Activated gamma-delta T cell (primary cell): ENCODE measurements around the gene OXSR1.
A peak's percentile ranks its signal among the peaks of the same experiment; 100 is the strongest.

Experiments
- DNase-seq: peaks from one replicate; lab custom pipeline; 2025; lab: John Stamatoyannopoulos, UW
- total RNA-seq, 2 donors: gene quantifications; one replicate each; lab custom pipeline; 2026; lab: John Stamatoyannopoulos, UW

OXSR1 gene
- total RNA-seq = 103 to 105 reads per million in 2 donors

DNA sequence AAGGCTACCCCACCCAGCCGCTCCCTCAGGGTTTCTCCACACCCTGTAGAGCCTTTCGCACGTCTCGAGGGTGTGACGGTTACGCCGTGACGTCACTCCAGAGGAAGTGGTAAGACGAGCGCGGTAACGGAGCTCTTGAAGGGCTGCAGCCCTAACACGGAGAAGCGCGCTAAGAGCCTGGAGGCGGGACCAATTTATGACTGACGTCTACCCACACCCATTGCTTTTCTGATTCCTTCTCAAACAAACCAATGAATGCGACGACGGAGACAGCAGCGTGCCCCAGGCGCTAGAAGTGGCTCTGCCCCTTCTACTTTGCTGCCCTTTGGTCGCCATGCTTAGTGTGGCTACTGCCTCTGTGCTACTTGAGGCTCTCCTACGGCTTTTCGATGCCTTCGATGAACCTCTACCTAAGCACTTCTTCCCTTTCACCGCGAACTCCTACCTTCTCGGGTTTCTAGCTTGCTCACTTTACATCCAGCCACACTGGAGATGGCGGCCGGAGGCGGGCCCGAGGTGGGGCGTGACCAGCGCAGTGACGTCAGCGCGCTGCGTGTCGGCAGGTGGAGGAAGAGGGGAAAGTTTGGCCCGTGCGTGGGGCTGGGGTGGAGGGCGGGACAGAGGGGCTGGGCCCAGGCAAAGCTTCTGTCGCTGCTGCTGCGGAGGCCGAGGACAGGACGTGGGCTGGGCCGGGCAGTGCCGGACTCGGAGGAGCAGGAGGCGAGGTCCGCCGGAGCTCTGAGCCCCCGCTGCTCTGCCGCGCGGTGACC, at the start of gene OXSR1:
Gene OXSR1 (plus strand): TSS at position 586 of the 770 bp plus-strand sequence. CDS start 340 bp downstream, outside the sequence.
- peak; percentile 90 for DNase-seq

DNA sequence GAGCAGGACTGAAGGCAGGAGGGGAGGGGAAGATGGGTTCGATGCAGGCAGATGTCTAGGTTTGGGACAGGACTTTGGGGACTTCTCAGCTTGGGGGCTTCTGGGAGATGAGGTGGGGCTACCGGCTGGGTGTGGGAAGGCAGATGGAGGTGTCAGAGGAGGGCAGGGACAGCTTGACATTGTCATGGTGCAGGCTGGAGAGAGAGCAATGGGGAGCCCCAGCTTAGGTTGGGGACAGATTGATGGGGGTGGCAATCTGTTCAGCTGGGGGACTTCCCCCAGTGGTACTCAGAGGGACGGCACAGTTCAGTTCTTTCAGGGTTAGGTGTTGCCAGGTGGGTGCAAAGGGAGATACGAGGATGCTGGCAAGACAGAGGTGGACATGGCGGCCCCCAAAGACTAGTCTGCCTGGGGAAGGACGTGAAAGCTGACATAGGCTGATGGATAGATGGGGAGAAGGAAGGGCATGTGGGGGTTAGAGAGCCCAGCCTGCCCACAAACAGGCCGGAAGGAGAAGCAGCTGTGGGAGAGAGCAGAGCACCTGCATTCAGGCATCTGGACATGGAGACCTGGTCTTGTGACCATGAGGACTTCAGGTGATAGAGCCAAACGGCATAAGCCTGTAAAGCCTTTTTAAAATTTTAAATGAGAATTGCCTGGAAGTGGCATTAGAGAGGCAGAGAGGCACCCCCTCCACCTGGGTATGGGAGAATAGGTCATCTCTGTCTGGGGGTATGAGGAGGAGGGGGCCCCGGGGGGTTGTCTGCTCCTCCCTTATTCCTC, 49.5 kb upstream of the OXSR1 start:
- DNase-seq = no peak

DNA sequence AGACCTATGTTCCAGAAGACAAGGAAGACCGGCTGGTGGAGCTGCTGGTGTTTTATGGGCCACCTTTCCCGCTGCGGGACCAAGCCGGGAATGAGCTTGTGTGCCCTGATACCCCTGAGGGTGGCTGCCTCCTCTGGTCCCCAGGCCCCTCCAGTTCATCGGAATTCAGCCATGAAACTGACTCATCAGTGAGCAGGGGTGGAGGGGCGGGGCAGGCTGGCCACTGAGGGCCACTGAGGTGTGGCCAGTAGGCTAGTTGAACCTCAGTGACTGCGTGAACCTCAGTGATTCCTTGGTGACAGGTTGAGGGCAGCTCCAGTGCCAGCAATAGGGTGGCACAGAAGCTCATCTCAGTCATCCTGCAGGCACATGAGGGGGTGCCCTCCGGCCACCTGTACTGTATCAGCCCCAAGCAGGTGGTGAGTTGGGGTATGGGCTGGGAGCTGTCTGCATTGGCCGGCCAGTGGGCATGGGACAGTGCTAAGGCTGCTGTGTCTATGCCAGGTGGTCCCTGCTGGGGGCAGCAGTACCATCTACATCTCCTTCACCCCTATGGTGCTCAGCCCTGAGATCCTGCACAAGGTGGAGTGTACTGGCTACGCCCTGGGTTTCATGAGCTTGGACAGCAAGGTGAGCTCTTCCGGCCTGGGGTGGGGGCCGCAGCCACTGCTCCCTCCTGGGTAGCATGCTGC, 48.7 kb upstream of the OXSR1 start:
- no peak for DNase-seq

DNA sequence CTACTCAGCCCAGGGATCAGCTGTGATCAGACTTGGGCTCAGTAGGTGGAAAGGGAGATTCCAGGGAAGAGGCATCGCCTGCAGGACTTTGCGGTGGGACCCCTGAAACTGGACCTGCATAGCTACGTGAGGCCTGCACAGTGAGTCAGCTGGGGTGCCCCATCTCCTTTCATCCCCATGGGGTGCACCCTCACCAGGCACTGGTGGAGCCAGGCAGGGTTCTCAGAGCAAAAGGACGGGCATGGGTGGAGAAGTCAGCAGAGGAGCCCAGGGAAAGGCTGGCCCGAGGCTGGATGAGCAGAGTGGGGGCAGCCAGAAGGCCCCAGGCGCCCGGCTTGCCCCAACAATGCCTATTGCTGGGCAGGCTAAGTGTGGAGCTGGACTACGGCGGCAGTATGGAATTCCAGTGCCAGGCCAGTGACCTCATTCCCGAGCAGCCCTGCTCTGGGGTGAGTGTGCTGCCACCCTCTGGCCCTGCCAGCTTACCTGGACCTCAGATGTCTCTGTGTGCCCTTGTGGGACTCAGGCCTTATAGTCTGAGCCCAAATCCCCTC, 48.1 kb upstream of the OXSR1 start:
- DNase-seq = no peak

DNA sequence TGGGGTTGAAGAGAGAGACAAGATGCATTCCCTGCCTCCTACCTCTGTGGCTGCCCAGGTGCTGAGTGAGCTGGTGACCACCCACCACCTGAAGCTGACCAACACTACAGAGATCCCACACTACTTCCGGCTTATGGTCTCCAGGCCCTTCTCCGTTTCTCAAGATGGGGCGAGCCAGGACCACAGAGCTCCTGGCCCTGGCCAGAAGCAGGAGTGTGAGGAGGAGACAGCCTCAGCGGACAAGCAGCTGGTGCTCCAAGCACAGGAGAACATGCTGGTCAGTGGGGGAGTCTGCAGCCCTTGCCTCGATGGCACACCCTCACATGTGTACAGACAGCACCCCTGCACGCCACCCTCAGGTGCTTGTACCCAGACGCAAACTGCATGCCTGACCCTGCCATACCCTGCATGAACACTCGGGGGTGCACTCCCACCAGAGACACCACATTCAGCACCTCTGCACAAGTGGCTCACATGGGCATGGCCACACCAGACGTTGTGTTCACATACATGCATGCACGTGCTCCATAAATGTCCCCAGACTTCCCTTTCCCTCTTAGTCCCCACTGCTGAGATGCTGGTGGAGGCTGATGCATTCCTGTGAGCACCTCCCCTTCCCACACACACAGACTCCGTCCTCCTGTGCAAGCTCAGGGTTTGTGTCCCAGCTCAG, 47.5 kb upstream of the OXSR1 start:
- DNase-seq = no peak

DNA sequence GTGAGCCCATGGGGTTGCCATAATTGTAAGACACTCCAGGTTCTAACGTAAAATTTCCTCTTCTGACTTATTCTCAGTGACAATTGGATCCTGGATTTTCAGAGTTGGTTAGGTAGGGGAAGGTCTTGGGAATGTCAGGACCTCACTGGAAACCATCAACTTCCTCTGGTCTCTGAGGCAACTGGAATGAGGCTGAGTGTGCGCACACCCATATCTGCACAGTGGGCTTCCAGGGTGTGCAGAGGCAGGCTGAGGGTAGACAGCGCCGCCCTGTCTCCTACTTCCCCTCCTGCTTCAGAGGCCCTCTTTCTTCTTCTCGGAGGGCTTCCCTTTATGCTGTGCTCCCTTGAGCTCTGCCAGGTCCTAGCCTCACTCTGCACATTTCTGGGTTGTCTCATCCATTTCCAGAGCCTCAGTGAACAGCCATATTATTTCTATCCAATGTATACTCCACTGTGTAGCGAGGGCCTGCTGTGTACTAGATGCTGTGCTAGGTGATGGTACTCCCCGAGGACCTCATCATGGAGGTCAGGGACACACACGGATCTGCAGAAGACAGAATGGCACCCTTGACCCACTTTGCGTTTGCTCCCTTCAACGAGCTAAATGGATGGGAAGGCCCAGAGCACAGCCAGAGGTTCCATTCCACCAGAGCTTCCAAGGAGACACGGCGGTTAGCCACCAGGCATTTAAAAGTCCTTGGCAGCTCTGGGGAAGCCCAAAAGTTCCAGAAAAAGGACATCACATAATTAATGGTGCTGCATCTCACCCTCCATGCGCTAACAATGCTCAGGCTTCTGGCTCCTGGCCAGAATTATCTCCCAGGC, 46.7 kb upstream of the OXSR1 start:
- DNase-seq = no peak

DNA sequence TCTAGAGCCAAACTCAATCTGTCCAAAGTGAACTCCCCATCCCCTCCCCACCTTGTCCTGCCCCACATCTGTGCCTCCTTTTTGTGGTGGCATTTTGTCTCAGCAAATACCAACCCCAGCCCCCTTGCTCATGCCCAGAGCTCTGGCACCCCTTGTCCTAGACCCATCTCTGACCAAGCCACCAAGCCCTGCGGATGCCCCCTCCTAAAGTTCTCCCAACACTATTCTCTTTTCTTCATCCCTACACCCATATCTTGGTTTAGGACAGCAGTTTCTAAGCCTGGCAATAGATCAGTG, 46.1 kb upstream of the OXSR1 start:
- no peak for DNase-seq

DNA sequence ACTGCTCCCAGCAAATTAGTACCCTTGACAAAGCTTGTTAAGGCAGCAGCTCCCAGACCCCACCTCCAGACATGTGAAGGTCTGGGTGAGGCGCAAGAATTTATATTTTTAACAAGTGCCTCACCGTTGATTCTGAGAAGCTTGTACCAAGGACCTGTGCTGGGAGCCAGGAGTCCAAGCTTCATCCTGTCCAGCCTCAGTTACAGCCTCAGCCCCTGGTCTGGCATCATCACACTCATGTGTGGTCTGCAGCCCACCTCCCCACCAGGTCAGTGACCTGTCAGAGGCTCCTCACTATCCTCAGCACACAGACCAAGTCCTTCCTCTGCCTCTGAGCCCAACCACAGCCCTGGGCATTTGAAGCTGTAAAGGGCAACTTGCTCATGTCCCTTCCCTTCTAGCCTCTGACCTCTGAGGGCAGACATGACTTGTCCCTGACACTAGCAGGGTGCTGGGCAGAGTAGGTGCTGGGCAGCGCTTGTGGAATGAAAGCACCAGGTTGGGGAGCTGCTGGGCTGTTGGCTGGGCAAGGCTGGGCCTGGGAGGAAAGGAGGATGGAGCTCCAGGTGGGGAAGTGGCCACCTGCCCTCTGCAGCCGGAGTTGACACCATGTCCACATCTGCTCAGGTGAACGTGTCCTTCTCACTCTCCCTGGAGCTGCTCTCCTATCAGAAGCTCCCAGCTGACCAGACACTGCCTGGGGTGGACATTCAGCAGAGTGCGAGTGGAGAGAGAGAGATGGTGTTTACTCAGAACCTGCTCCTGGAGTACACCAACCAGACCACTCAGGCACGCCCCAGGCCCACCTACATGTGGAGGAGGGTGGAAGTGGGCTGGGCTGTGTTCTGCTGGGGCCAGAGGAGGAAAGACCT, 45.3 kb upstream of the OXSR1 start:
- no peak for DNase-seq

DNA sequence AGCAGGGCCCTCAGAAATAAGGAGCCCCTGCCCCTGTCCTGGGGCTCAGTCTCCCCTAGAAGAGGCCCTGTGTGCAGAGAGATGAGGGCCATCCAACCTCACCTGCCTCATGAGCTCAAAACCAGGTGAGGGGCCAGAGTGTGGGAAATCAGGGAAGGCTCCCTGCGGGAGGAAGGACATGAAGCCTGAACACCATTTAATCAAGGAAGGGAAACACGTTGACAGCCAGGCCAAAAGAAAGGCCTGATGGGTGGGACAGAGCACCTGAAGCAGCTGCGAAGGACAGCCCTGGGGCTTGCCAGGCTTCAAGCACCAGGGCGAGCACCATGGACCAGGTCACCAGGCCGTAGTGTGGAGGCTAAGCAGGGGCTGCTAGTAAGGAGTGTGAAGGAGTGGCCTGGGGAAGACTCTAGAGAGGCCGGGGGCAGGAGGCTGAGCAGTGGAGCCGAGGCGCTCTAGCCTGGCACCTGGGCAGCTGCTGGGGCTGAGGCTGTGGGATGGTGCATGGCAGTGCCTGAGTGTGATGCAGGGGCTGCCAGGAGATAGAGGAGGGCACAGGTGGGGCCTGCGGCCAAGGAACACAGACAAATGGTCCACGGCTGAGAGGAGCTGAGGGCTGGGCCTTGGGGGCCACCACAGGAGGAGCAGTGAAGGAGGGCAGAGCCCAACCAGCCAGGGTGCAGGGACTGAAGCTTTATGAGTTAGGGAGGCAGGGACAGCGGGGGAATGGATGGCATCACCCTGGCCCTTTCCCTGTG, 44.5 kb upstream of the OXSR1 start:
- DNase-seq = no peak

DNA sequence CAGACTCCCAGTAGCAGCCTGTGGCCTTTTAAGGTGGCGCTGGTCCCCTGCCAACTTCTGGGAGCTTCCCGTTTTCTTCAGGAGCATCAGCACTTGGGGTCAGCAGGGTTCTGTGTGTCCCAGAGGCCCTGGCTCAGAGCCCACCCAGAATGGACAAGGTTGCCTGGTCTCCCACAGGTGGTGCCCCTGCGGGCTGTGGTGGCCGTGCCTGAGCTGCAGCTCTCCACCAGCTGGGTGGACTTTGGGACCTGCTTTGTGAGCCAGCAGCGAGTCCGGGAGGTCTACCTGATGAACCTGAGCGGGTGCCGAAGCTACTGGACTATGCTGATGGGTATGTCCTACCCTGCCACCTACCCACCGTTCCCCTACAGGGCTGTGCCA, 43.9 kb upstream of the OXSR1 start:
- no peak for DNase-seq

DNA sequence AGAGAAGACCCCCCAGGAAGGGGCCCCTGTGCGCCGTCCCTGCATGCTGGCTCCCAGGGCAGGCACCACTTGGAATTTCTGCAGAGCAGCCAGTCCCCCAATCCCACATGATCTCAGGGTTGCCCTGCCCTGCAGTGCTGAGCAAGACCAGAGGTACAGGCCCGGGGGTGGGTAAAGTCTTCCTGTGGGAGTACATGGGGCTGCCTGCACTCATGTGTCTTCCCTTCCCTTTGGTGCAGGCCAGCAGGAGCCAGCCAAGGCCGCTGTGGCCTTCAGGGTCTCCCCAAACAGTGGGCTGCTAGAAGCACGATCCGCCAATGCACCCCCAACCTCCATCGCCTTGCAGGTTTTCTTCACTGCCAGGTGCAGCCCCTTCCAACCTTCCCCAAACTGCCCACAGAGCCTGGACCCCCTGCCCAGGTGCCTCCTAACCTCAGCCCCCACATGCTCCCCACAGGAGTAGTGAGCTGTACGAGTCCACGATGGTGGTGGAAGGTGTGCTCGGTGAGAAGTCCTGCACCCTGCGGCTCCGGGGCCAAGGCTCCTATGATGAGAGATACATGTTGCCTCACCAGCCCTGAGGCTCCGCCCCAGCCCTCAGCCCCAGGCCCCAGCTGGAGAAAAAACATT, 43.4 kb upstream of the OXSR1 start:
- DNase-seq = no peak

DNA sequence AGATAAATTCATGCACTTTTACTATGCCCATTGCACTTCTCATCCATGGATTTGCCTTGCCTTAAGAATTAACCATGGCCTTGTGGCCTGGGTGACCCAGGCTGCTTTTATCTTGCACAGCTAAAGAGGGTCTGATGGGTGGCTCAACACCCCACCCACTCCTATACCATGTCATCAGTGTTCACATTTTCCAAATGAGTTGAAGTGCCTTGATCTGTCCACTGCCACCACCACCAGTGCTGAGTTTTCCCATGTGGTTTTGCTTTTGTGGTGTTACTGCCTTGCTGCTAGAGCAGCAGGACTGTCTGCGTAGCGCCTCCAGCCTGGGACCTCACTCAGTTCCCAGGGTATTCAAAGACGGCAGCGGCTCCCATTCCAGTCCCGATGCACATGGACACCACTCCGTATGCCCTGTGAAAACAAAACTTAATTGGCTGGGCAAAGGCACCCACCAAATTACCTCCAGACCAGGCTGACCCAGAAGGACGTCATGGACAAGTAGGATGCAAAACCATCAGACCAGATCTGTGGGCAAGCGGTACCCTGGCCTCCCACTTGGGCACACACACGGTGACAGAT, 42.5 kb upstream of the OXSR1 start:
- DNase-seq = no peak

DNA sequence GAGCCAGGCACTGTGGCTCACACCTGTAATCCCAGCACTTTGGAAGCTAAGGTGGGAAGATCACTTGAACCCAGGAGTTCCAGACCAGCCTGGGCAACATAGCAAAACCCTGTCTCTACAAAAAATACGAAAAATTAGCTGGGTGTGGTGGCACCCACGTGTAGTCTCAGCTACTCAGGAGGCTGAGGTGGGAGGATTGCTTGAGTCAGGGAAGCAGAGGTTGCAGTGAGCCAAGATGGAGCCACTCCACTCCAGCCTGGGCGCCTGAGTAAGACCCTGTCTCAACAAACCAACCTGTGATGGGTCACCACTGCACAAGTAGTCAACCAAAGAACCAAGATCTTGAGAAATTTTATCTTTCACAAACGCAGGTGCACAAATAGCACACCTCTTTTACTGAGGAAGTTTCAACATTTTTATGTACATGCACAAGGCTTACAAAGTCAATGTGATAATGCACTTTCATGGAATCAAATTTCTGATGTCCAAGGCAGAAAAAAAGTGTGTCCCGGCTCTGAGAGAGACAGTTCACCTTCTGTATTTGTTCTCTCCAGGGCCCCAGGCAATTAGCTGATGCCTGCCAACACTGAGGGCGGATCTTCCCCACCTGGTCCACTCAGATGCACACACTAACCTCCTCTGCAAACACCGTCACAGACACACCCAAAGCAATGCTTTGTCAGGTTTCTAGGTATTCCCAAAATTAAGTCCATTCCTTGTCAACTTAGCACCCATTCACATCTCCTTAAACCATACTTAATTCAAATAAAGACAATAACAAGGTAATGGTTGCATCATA, 40.8 kb upstream of the OXSR1 start:
- DNase-seq = no peak

DNA sequence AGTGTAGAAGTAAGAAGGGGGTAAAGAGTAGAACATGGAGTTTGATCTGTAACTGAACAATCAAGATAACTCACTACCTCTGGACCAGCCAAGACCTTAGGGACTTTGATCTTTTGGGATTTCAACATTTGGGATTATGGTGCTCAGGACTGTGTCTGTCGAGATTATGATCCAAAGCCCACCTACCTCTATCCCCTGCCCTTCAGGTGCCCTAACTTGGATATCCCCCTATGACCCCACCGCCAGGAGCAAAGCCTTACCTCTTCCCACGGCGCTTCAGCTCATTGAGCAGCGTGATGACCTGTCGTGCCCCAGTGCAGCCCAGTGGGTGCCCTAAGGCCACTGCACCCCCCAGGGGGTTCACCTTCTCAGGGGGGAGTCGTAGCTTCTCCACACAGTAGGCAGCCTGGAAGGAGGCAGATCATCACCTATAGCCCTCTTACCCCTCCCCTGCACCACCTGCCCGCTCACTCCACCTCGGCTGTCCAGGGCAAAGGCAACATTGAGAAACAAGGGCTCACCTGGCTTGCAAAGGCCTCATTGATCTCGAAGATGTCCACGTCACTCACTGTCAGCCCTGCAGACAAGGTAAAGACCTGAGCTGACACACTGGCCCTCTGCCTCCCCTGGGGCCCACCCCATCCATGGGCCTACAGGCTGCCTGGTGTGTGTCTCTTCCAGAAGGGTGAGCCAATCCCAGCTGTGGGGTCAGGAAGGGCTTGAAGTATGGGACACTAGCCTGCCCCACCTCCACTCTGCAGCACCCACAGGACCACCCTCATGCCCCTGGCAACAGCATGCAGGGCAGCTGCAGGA, 39.8 kb upstream of the OXSR1 start:
- DNase-seq = no peak

DNA sequence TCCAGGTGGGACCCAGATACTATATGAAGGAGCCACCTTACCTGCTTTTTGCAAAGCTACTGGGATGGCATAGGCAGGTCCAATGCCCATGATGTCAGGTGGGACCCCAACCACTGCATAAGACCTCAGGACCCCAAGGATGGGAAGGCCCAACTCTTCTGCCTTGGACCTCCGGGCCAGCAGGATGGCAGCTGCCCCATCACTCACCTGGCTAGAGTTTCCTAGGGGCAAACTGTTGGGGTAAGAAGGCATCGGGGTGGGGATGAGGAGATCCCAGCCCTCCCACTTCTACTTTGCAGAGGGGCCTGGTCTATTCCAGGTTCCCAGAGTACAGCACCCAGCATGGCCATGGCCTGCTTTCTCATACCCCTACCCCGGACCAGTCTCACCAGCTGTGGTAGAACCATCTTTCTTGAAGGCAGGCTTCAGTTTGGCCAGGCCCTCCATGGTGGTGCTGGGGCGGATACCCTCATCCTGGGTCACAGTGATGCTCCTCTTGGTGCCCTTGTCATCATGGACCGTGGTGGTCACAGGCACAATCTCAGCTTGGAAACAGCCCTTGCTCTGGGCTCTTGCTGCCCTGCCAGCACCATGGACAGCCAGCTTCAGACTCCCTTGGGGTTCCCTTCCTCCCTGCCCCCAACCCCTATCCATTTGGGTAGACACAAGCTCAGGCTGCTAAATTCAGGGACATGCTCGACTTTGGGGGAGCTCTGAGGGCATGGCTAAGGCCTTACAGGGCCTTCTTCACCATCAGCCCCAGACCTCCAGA, 39.0 kb upstream of the OXSR1 start:
- no peak for DNase-seq
